CD4-positive, alpha-beta memory T cell (primary cell): ENCODE measurements around the gene MLLT1. TPM values are rescaled to one million over a fixed set of nuclear protein-coding genes. Genes with fewer than 3 reads are reported as not detected.
A peak's percentile ranks its signal among the peaks of the same experiment; 100 is the strongest.

Source experiments
- CTCF ChIA-PET: fragments of 350-600 bp; sonication (Branson Sonifier 250); formaldehyde crosslinking; loops from one replicate; lab custom pipeline; 2021; ENCODE audit warnings: inconsistent platforms; ENCODE audit not compliant: partially characterized antibody; lab: Charles Lee
- POLR2A ChIA-PET: fragments of 350-600 bp; sonication (Branson Sonifier 250); formaldehyde crosslinking; loops from one replicate; lab custom pipeline; 2021; ENCODE audit not compliant: partially characterized antibody; lab: Charles Lee
- DNase-seq, 5 donors: peaks; one replicate each; pipeline versions ENCODE4 v3.0.0 to v3.0.0-alpha.2; 2020 to 2022; ENCODE audit warnings: mixed read lengths in 1 of 5
- H3K27ac ChIP-seq: one replicate; pipeline ENCODE4 v1.7.0; 2013; ENCODE audit warnings: low read depth, low read length
- H3K27me3 ChIP-seq: 2 replicates; pipeline ENCODE4 v1.7.0; 2013; ENCODE audit warnings: mild to moderate bottlenecking, low read length, moderate library complexity; ENCODE audit not compliant: insufficient read depth
- H3K36me3 ChIP-seq: 2 replicates; pipeline ENCODE4 v1.7.0; 2013; ENCODE audit warnings: mild to moderate bottlenecking, low read length, moderate library complexity; ENCODE audit not compliant: insufficient read depth
- H3K4me1 ChIP-seq: 2 replicates; pipeline ENCODE4 v1.7.0; 2013; ENCODE audit warnings: mild to moderate bottlenecking, low read length, moderate library complexity; ENCODE audit not compliant: insufficient read depth
- H3K4me3 ChIP-seq, 2 donors: one replicate each; pipeline ENCODE4 v1.7.0; 2013; ENCODE audit warnings: low read length in 2 of 2, mild to moderate bottlenecking in 1 of 2
- H3K9me3 ChIP-seq, 2 donors: one replicate each; pipeline ENCODE4 v1.7.0; 2013; ENCODE audit warnings: low read length in 2 of 2, control low read depth in 1 of 2; ENCODE audit not compliant: control insufficient read depth in 1 of 2
- H3K27ac Mint-ChIP-seq, 7 donors: one replicate each; pipeline ENCODE4 v1.8.0; 2020 to 2021; ENCODE audit warnings: mixed read lengths in 7 of 7, mild to moderate bottlenecking in 6 of 7, inconsistent platforms in 3 of 7, moderate library complexity in 3 of 7
- H3K27me3 Mint-ChIP-seq, 2 donors: one replicate each; pipeline ENCODE4 v1.8.0; 2020 to 2021; ENCODE audit warnings: mixed read lengths in 2 of 2
- H3K36me3 Mint-ChIP-seq, 2 donors: one replicate each; pipeline ENCODE4 v1.8.0; 2020 to 2021; ENCODE audit warnings: mixed read lengths in 2 of 2, inconsistent platforms in 1 of 2, mild to moderate bottlenecking in 1 of 2
- H3K4me1 Mint-ChIP-seq, 4 donors: one replicate each; pipeline ENCODE4 v1.8.0; 2020 to 2021; ENCODE audit warnings: mixed read lengths in 4 of 4, mild to moderate bottlenecking in 1 of 4
- H3K4me3 Mint-ChIP-seq, 8 donors: one replicate each; pipeline ENCODE4 v1.8.0; 2020 to 2021; ENCODE audit warnings: mixed read lengths in 8 of 8, mild to moderate bottlenecking in 7 of 8, moderate library complexity in 6 of 8, inconsistent platforms in 3 of 8
- H3K9me3 Mint-ChIP-seq, 8 donors: one replicate each; pipeline ENCODE4 v1.8.0; 2020 to 2021; ENCODE audit warnings: mixed read lengths in 8 of 8, mild to moderate bottlenecking in 5 of 8, inconsistent platforms in 3 of 8, moderate library complexity in 1 of 8
- intact Hi-C: fragments of 100-400 bp; cut with micrococcal nuclease; formaldehyde crosslinking; loops from one replicate; pipeline ENCODE4 v1.15.1; 2023
- polyA plus RNA-seq, 2 donors: library from polyadenylated mRNA; unstranded; fragments of 300-500 nt; fragmentation: Illumina TruSeq; gene quantifications; one replicate each; pipeline ENCODE4 v1.2.3, GENCODE V29; 2021
- total RNA-seq, 2 experiments: library from RNA; stranded (reverse); gene quantifications; one replicate each; pipeline ENCODE4 v1.2.3, GENCODE V29; 2021

Gene MLLT1
- total and polyA plus RNA-seq, 4 experiments from 2014 or later, result 0.50 to 41.7 (median 21.6) TPM

DNA sequence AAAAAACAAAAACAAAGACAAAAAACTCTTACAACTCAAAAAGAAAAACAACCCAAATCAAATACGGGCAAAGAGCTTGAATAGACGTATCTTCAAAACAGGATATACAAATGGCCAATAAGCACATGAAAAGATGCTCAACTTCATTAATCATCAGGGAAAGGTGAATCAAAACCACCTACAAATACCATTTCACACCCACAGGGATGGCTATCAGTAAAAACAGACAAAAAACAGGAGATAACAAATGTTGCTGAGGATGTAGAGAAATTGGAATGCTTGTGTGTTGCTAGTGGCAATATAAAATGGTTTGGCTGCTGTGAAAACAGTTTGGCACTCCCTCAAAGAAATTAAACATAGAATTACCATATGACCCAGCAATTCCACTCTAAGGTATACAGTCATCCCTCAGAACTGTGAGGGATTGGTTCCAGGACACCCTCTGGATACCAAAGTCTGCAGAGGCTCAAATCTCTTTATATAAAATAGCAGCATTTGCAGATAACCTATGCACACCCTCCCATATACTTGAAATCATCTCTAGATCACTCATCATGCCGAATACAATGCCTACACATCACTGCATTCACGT is 29.7 kb downstream of the MLLT1 start:
- no peaks in the 10 kb centered on the region for H3K27me3 ChIP-seq
- no peak for DNase-seq
- H3K9me3 ChIP-seq, result no peaks in the 10 kb centered on the region
- H3K36me3 ChIP-seq, result no peaks in the 10 kb centered on the region
- POLR2A ChIA-PET, result no interaction called here
- intact Hi-C loops, result no loop called here
- CTCF ChIA-PET, result no interaction called here
- no peak overlapping the region for H3K4me3 ChIP-seq
- H3K4me1 Mint-ChIP-seq, result peaks cover 14 to 59% (median 39%) of the 10 kb centered on the region in 4 donors
- peak overlapping the region in 1 of 7 donors; percentile 44 for H3K27ac Mint-ChIP-seq
- no peaks in the 10 kb centered on the region for H3K4me1 ChIP-seq
- no peak overlapping the region for H3K27ac ChIP-seq
- H3K27me3 Mint-ChIP-seq, result no peaks in the 10 kb centered on the region
- no peak overlapping the region for H3K4me3 Mint-ChIP-seq
- H3K9me3 Mint-ChIP-seq, result no peaks in the 10 kb centered on the region
- peaks cover 16 to 20% of the 10 kb centered on the region in 2 donors for H3K36me3 Mint-ChIP-seq

DNA sequence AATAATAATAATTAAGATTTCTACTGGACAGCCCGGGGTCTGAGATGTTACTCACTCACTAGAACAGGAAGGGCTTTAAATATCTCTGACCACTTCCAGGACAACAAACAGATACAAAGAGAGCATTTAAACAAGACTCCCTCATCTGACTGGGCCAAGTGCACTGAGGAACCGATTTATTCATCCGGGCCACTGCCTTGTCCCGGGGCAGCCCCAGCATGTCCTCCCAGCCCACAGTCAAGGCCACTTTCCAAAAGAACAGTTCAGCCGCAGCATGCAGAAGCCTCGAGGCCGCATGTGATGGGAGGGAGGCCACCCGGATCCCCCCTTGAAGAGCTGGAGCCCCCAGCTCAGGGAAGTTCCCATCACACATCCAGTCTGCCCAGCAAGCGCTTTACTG is 30.5 kb downstream of the MLLT1 start:
- Histone ChIP-seq H3K4me1 (peaks cover 4% of the 10 kb centered on the region), H3K27ac (no peak overlapping the region), H3K36me3 (no peaks in the 10 kb centered on the region), H3K9me3 (no peaks in the 10 kb centered on the region), H3K27me3 (no peaks in the 10 kb centered on the region), H3K4me3 (no peak overlapping the region)
- DNase-seq, result no peak
- Mint-ChIP-seq H3K4me3 (no peak overlapping the region), H3K27ac (no peak overlapping the region), H3K4me1 (peaks cover 15 to 59% (median 44%) of the 10 kb centered on the region in 4 donors), H3K36me3 (peaks cover 13 to 14% of the 10 kb centered on the region in 2 donors), H3K9me3 (no peaks in the 10 kb centered on the region), H3K27me3 (no peaks in the 10 kb centered on the region)
- CTCF ChIA-PET, result no interaction called here
- POLR2A ChIA-PET, result no interaction called here
- intact Hi-C loops, result no loop called here

DNA sequence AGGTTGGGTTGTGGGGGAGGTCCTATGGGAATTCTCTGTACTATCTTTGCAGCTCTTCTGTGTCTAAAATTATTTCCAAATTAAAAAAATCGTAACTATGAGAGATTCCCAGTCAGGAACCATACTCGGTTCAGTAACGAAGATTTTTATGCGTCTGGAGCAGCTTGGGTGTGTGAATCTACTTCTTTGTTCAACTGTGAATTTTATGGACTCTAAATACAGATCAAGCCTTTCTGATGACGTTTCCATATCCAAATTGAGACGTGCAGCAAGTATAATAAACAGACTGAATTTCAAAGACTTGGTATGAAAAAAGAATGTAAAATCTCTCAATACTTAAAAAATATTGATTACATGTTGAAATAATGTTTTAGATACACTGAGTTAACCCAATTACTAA is 30.9 kb downstream of the MLLT1 start:
- Mint-ChIP-seq H3K36me3 (peaks cover 14 to 15% of the 10 kb centered on the region in 2 donors), H3K4me3 (no peak overlapping the region), H3K9me3 (no peaks in the 10 kb centered on the region), H3K4me1 (peaks cover 20 to 63% (median 47%) of the 10 kb centered on the region in 4 donors), H3K27ac (peak overlapping the region in 1 of 7 donors; percentile 48), H3K27me3 (no peaks in the 10 kb centered on the region)
- ChIA-PET POLR2A (no interaction called here), CTCF (no interaction called here)
- Histone ChIP-seq H3K27me3 (no peaks in the 10 kb centered on the region), H3K4me3 (no peak overlapping the region), H3K4me1 (peaks cover 8% of the 10 kb centered on the region), H3K27ac (no peak overlapping the region), H3K9me3 (no peaks in the 10 kb centered on the region), H3K36me3 (no peaks in the 10 kb centered on the region)
- no peak for DNase-seq
- intact Hi-C loops, result no loop called here

DNA sequence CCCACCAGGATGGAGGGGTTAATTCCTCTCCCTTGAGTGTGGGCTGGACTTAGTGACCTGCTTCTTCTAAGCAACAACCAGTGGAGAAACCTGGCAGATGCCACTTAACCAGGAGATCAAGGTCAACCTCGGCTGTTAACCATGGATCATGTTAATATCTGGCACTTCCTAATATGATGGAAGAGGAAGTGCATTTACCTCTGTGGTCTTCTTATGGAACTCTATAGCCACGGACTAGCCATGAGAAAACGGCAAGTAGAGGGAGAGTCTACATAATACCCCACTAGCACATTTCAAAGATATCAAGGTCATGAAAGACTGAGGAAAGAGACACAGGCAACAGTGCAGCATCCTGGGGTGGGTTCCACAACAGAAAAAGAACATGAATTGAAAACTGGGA is 31.4 kb downstream of the MLLT1 start:
- CTCF ChIA-PET, result no interaction called here

DNA sequence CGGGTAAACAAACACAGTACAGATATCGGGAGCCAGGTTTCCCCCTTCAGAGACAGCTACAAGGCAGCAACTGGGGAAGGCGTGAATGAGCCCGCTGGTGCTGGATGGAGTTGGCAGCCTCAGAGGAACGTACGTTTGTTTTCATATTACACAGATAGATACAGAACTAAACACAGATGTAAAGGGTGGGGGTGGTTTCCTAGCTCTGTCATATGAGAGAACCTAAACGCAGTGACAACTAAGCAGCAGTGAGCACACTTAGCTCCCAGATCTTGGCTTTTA is 32.8 kb downstream of the MLLT1 start:
- no peaks in the 10 kb centered on the region for H3K27me3 Mint-ChIP-seq
- no peak overlapping the region for H3K27ac Mint-ChIP-seq
- peak in 1 of 5 donors; percentile 5 for DNase-seq
- no peak overlapping the region for H3K4me3 ChIP-seq
- H3K36me3 ChIP-seq, result no peaks in the 10 kb centered on the region
- no peaks in the 10 kb centered on the region for H3K9me3 ChIP-seq
- POLR2A ChIA-PET, result no interaction called here
- peaks cover 14 to 66% (median 45%) of the 10 kb centered on the region in 4 donors for H3K4me1 Mint-ChIP-seq
- no peak overlapping the region for H3K27ac ChIP-seq
- CTCF ChIA-PET, result interaction anchor here (0.7 to 1.4 kb wide), 2 partner anchors 8 to 28 kb away, joined by 3 to 5 read pairs; no protein-coding TSS in a partner anchor
- intact Hi-C loops, result no loop called here
- no peaks in the 10 kb centered on the region for H3K9me3 Mint-ChIP-seq
- peaks cover 14% of the 10 kb centered on the region for H3K4me1 ChIP-seq
- peaks cover 10 to 14% of the 10 kb centered on the region in 2 donors for H3K36me3 Mint-ChIP-seq
- no peaks in the 10 kb centered on the region for H3K27me3 ChIP-seq
- H3K4me3 Mint-ChIP-seq, result no peak overlapping the region

More for the DNA sequence above, 31.4 kb downstream of the MLLT1 start:
- peaks cover 11 to 14% of the 10 kb centered on the region in 2 donors for H3K36me3 Mint-ChIP-seq
- Histone ChIP-seq H3K9me3 (no peaks in the 10 kb centered on the region), H3K4me3 (no peak overlapping the region), H3K4me1 (peaks cover 12% of the 10 kb centered on the region), H3K27ac (no peak overlapping the region), H3K36me3 (no peaks in the 10 kb centered on the region), H3K27me3 (no peaks in the 10 kb centered on the region)
- no peaks in the 10 kb centered on the region for H3K27me3 Mint-ChIP-seq
- intact Hi-C loops, result no loop called here
- no peak overlapping the region for H3K4me3 Mint-ChIP-seq
- H3K9me3 Mint-ChIP-seq, result no peaks in the 10 kb centered on the region
- DNase-seq, result no peak
- peaks cover 17 to 66% (median 45%) of the 10 kb centered on the region in 4 donors for H3K4me1 Mint-ChIP-seq
- H3K27ac Mint-ChIP-seq, result peak overlapping the region in 1 of 7 donors; percentile 48
- POLR2A ChIA-PET, result no interaction called here

DNA sequence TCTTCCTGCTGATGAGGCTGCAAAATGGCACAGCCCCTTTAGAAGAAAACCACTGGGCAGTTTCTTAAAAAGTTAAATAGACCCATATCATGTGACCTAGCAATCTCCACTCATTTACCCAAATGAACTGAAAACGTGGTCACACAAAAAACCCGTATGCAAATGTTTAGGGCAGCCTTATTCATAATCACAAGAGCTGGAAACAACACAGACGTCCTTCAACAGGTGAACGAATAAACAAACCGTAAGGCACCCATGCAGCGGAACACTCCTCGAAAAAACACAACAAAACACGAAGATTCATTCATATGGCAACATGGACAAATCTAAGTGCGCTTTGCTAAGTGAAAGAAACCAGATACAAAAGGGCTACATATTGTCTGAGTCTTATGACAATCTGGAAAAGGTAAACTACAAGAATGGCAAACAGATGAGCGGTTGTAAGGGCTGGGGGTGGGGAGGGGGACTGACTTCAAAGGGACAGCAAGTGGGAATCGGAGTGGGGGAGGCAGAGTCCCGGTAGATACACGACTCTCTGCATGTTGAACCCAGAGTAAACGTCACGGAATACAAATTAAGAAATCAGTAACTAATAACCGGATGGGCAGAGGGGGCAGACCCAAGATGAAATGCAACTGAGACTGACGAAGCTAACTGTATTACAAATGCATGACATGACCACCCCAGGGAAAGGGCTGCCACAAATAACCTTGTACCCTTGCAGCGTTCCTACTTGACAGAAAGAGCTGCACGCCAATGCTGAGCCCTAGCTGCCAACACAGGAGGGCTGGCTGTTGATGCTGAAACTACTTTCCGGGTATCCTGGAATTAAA is 33.4 kb downstream of the MLLT1 start:
- Histone ChIP-seq H3K4me3 (no peak overlapping the region), H3K4me1 (peaks cover 14% of the 10 kb centered on the region), H3K27ac (no peak overlapping the region), H3K36me3 (no peaks in the 10 kb centered on the region), H3K27me3 (no peaks in the 10 kb centered on the region), H3K9me3 (no peaks in the 10 kb centered on the region)
- CTCF ChIA-PET, result interaction anchor here (0.7 to 1.7 kb wide), 3 partner anchors 8 to 28 kb away, joined by 3 to 5 read pairs (median 5); no protein-coding TSS in a partner anchor
- H3K27ac Mint-ChIP-seq, result peak overlapping the region in 1 of 7 donors; percentile 19
- H3K27me3 Mint-ChIP-seq, result no peaks in the 10 kb centered on the region
- no peak overlapping the region for H3K4me3 Mint-ChIP-seq
- peak in 1 of 5 donors; percentile 11 for DNase-seq
- H3K9me3 Mint-ChIP-seq, result no peaks in the 10 kb centered on the region
- intact Hi-C loops, result no loop called here
- POLR2A ChIA-PET, result no interaction called here
- H3K4me1 Mint-ChIP-seq, result peaks cover 14 to 60% (median 41%) of the 10 kb centered on the region in 4 donors
- H3K36me3 Mint-ChIP-seq, result peaks cover 10 to 14% of the 10 kb centered on the region in 2 donors

DNA sequence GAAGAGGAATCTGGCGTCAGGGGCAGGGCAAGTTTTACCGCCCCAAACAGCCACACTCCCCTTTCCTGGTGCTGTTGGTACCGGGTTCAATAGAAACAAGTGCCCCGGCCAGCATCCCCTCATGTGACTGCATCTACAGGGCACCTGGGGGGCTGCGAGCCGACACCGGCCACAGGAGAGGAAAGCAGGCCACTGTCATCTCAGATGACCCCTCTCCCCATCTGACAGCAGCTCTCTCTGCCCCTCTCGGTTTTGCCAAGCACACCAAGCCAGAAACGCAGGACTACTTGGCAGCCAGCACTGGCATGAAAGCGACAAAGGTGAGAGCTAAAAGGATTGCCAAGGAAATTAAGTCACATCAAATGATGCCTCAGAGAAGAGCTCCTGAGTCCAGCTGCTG is 37.1 kb downstream of the MLLT1 start:
- Histone ChIP-seq H3K4me3 (no peak overlapping the region), H3K36me3 (no peaks in the 10 kb centered on the region), H3K27me3 (no peaks in the 10 kb centered on the region), H3K9me3 (no peaks in the 10 kb centered on the region), H3K4me1 (peaks cover 37% of the 10 kb centered on the region), H3K27ac (no peak overlapping the region)
- Mint-ChIP-seq H3K27me3 (no peaks in the 10 kb centered on the region), H3K4me1 (peaks cover 17 to 66% (median 36%) of the 10 kb centered on the region in 4 donors), H3K9me3 (no peaks in the 10 kb centered on the region), H3K27ac (no peak overlapping the region), H3K36me3 (peaks cover 4 to 10% of the 10 kb centered on the region in 2 donors), H3K4me3 (no peak overlapping the region)
- ChIA-PET CTCF (no interaction called here), POLR2A (no interaction called here)
- peak in 1 of 5 donors; percentile 28 for DNase-seq
- intact Hi-C loops, result no loop called here
